ENCODE data around the gene ATP9A.

Gene ATP9A

DNA sequence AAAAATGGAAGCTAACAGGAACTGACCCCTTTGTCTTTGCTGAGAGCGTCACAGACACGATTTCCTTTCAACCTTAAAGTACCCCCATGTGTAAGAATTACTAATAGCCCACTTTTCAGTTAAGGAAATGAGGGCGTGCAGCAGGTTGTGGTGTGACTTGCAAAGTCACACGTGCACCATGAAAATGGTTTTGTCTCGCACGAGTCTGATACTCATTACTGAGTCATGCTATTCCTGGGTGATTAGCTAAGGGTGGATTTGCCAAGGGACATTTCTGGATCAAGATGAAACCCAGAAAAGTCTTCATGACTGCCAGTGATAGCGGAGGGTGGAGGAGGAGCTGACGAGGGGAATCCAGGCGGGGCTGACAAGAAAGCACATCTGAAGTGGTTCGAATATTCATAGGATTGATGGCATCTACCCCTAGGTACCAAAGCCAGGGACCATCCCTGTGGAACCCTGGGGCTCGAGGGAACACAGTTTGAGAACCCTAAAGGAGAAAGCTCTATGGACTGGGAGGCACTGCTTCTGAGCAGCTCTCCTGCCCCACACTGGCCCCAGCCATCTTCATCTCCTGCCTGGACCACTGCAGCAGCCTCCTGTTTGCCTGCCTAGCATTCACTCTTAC is 213.5 kb downstream of the ATP9A start:
- DNase-seq (ENCODE audit: low read depth in 2 of 2), result no peak

DNA sequence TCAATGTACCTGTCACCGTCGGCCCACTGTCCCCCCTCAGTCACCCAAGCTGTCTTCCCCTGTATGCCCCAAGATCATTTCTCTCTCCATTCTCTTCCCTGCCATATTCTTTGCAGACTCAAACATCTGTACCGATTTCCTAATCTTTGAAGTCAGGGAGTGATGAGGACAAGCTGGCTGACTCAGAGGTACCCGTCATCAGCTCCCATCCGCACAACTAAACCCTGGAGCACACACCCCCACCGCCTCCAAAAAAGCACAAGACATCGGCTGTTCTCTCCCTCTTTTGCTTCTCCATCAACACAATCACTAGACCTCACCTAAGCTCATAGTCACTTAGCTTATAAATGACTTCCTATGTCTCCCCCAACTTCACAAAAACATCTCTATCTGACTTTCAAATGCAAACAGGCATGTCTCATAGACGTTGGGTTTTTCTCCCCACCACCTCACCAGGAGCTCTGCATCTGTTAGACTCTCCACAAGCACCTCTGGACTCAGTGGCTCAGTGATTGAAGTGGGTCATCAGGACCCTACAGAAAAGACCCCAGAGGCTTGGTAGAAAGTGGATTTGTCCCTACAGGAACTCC is 214.2 kb downstream of the ATP9A start:
- DNase-seq (ENCODE audit: low read depth in 2 of 2), result no peak

DNA sequence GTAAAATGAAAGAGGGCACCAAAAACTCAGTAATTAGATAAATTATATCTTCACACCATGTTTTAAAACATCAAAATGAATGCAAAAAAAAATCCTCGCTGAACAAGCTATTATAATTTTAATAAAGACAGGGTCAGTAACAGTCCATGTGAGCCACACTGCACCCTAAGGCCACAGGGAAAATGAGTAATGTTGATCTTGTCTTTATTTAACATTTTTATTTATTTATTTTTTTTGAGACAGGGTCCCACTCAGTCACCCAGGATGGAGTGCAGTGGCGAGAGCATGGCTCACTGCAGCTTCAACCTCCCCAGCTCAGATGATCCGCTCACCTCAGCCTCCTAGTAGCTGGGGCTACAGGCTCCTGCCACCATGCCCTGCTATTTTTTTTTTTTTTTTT is 217.0 kb downstream of the ATP9A start:
- DNase-seq (ENCODE audit: low read depth in 2 of 2), result no peak

DNA sequence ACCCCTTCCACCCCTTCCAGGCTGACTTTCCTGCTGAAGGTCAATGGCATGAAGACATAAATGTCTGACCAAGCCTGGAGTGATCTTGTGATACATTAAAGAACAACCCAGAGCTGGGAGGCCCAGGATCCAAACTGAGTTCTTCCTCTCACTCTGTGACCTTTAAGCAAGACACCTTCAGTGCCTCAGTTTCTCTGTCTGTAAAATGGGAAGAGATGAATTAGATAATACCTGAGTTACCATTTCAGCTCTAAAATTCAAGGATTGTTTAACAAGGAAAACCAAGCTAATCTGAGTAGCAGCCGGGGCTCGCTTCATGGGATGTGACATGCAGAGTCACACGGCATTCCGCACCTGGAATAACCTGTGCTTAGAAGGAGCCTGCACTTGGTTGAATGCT is 218.7 kb downstream of the ATP9A start:
- no peak for DNase-seq (ENCODE audit: low read depth in 2 of 2)

DNA sequence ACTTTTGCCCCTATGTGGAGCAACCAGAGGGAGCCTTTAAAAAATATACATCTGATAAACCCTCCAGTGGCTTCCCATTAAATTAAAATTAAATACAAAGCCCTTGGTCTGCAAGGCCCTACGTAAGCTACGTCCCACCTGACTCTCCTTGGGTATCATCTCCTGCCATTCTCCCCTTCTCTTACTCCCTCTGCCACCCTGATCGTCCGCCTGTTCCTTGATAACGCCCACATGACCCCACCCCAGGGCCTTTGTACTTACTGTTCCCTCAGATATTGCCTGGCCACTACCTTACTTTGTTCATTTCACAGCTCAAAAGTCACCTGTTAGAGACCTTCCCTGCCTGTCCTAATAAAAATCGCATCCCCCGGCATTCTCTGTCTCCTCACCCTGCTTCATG is 220.2 kb downstream of the ATP9A start:
- DNase-seq (ENCODE audit: low read depth in 2 of 2), result no peak

Measured in stimulated activated CD8-positive, alpha-beta memory T cell treated with anti-CD3 and anti-CD28 coated beads, Interleukin-7, amount 100 ng/mL, for 4 hours (primary cell).